HepG2 (cell line): ENCODE data around the gene ARFGEF3. TPM values are rescaled to one million over a fixed set of nuclear protein-coding genes. Genes with fewer than 3 reads are reported as not detected.
A peak's percentile ranks its signal among the peaks of the same experiment; 100 is the strongest.

Experiments used
- ATAC-seq: fragments of 200-7000 bp; cut with Tn5 transposase; 3 replicates; pipeline ENCODE4 v1.9.1; 2020; ENCODE audit warnings: mild to moderate bottlenecking, moderate library complexity
- BruUV-seq: library from RNA; stranded (reverse); fragments of 400-500 nt; replicated peaks from 2 replicates; lab custom pipeline; 2021; lab: Mats Ljungman, UMichigan
- CTCF ChIA-PET: fragments of 300-600 bp; formaldehyde crosslinking; extraction: SDS; loops from one replicate; lab custom pipeline; 2021; ENCODE audit warnings: low total read pairs, inconsistent platforms, low intra/inter-chr PET ratio; lab: Yijun Ruan, JAX
- POLR2A ChIA-PET: fragments of 350-600 bp; sonication (Branson Sonifier 250); formaldehyde crosslinking; loops from one replicate; lab custom pipeline; 2020; ENCODE audit warnings: antibody characterized with exemption, inconsistent platforms; lab: Yijun Ruan, JAX
- DNase-seq: peaks from one replicate; pipeline ENCODE4 v3.0.0-alpha.2; 2015; ENCODE audit warnings: low spot score
- FAIRE-seq: peaks from 3 replicates; lab custom pipeline; 2011; peaks lifted over from hg19 to GRCh38; lab: Jason Lieb, UNC
- H2AFZ ChIP-seq: one replicate; pipeline ENCODE4 v1.6.1; 2011; ENCODE audit warnings: low read length, inconsistent platforms
- H3K27ac ChIP-seq: fragments of 300-600 bp; 3 replicates; pipeline ENCODE4 v1.8.0; 2011; ENCODE audit warnings: mixed run types, mild to moderate bottlenecking, mixed read lengths, low read length, inconsistent platforms; ENCODE audit not compliant: insufficient read depth; ENCODE audit errors: extremely low read length
- H3K27me3 ChIP-seq, 2 experiments: fragments of 200-600 bp in 1 of 2; 2 replicates in 1 of 2; 3 replicates in 1 of 2; pipeline versions ENCODE4 v1.6.0 to v1.8.0; 2011; ENCODE audit warnings: low read length in 2 of 2, mild to moderate bottlenecking in 2 of 2, moderate library complexity in 2 of 2, inconsistent platforms in 1 of 2; ENCODE audit not compliant: insufficient read depth in 2 of 2, control insufficient read depth in 1 of 2
- H3K36me3 ChIP-seq, 2 experiments: fragments of 200-600 bp in 1 of 2; replicated peaks in 1 of 2; 2 replicates in 1 of 2; 3 replicates in 1 of 2; pipeline versions ENCODE4 v1.5.1 to v1.8.0; 2011; ENCODE audit warnings: low read length in 2 of 2, inconsistent platforms in 1 of 2; ENCODE audit not compliant: insufficient read depth in 2 of 2, control insufficient read depth in 1 of 2
- H3K4me1 ChIP-seq: 2 replicates; pipeline ENCODE4 v1.5.1; 2012; ENCODE audit warnings: low read length, inconsistent platforms; ENCODE audit not compliant: insufficient read depth
- H3K4me2 ChIP-seq: 2 replicates; pipeline ENCODE4 v1.6.0; 2011; ENCODE audit warnings: low read depth, low read length, inconsistent platforms
- H3K4me3 ChIP-seq, 3 experiments: fragments of 200-600 bp in 1 of 3; sonication (generic), shearing (Covaris generic) in 1 of 3; replicated peaks in 1 of 3; 2 replicates each; pipeline ENCODE4 v1.5.1; 2011 to 2016; ENCODE audit warnings: low read length in 3 of 3, inconsistent platforms in 2 of 3, low read depth in 2 of 3, mild to moderate bottlenecking in 2 of 3, control low read depth in 1 of 3, mixed read lengths in 1 of 3; ENCODE audit not compliant: insufficient read depth in 1 of 3
- H3K79me2 ChIP-seq: one replicate; pipeline ENCODE4 v1.6.1; 2011; ENCODE audit warnings: low read length, inconsistent platforms; ENCODE audit not compliant: insufficient read depth
- H3K9ac ChIP-seq: 2 replicates; pipeline ENCODE4 v1.6.0; 2011; ENCODE audit warnings: mild to moderate bottlenecking, low read depth, low read length, inconsistent platforms; ENCODE audit not compliant: insufficient read depth
- H3K9me3 ChIP-seq: 2 replicates; pipeline ENCODE4 v1.5.1; 2012; ENCODE audit warnings: mild to moderate bottlenecking, low read length
- H4K20me1 ChIP-seq: 2 replicates; pipeline ENCODE4 v1.6.0; 2011; ENCODE audit warnings: inconsistent platforms, mild to moderate bottlenecking, low read length, moderate library complexity; ENCODE audit not compliant: insufficient read depth
- ARID5B ChIP-seq: IDR thresholded peaks from 2 replicates; pipeline ENCODE4 v1.4.0; 2020; ENCODE audit warnings: mild to moderate bottlenecking, missing genetic modification reagents
- BRD4 ChIP-seq: sonication (generic); formaldehyde crosslinking; IDR thresholded peaks from 2 replicates; pipeline ENCODE4 v1.4.0; 2020; ENCODE audit warnings: missing genetic modification reagents
- EHMT2 ChIP-seq: fragments of 200-600 bp; sonication (generic); IDR thresholded peaks from 2 replicates; pipeline ENCODE4 v1.7.0; 2017; ENCODE audit warnings: antibody characterized with exemption, low read depth, low read length, borderline replicate concordance
- EP300 ChIP-seq, 3 experiments: sonication (generic) in 1 of 3; formaldehyde crosslinking in 1 of 3; IDR thresholded peaks; 2 replicates each; pipeline versions ENCODE4 v1.5.1 to v1.6.1; 2011 to 2020; ENCODE audit warnings: low read depth in 2 of 3, low read length in 2 of 3, borderline replicate concordance in 1 of 3, improper control_type of control experiment in 1 of 3, mild to moderate bottlenecking in 1 of 3, missing genetic modification reagents in 1 of 3, moderate library complexity in 1 of 3
- FOXJ3 ChIP-seq: sonication (generic); formaldehyde crosslinking; IDR thresholded peaks from 2 replicates; pipeline ENCODE4 v1.4.0; 2020; ENCODE audit warnings: missing genetic modification reagents, mild to moderate bottlenecking, borderline replicate concordance
- KAT7 ChIP-seq: IDR thresholded peaks from 2 replicates; pipeline ENCODE4 v1.6.1; 2018; ENCODE audit warnings: borderline replicate concordance, missing compliant biosample characterization
- KDM6A ChIP-seq: IDR thresholded peaks from 2 replicates; pipeline ENCODE4 v1.6.1; 2016; ENCODE audit warnings: low read depth
- LCORL ChIP-seq, 2 experiments: fragments of 450-650 bp in 1 of 2; sonication (generic) in 1 of 2; formaldehyde crosslinking in 1 of 2; IDR thresholded peaks; 2 replicates each; pipeline versions ENCODE4 v1.5.0 to v1.6.1; 2017 to 2020; ENCODE audit warnings: antibody characterized with exemption in 1 of 2, missing genetic modification reagents in 1 of 2
- PHF21A ChIP-seq: sonication (generic); formaldehyde crosslinking; IDR thresholded peaks from 2 replicates; pipeline ENCODE4 v1.5.0; 2020; ENCODE audit warnings: mild to moderate bottlenecking, missing genetic modification reagents
- PPARG ChIP-seq: conservative IDR thresholded peaks from 2 replicates; pipeline ENCODE4 v1.6.1; 2016; ENCODE audit warnings: missing biosample characterization, missing genetic modification reagents
- SMAD3 ChIP-seq: sonication (generic); formaldehyde crosslinking; IDR thresholded peaks from 2 replicates; pipeline ENCODE4 v1.4.0; 2020; ENCODE audit warnings: missing genetic modification reagents
- SP5 ChIP-seq: IDR thresholded peaks from 2 replicates; pipeline ENCODE4 v1.6.1; 2016; ENCODE audit warnings: low read depth, borderline replicate concordance
- THRA ChIP-seq: sonication (generic); formaldehyde crosslinking; IDR thresholded peaks from 2 replicates; pipeline ENCODE4 v1.4.0; 2020; ENCODE audit warnings: missing genetic modification reagents, borderline replicate concordance
- XBP1 ChIP-seq: sonication (generic); formaldehyde crosslinking; IDR thresholded peaks from 2 replicates; pipeline ENCODE4 v1.5.0; 2020; ENCODE audit warnings: missing genetic modification reagents
- ZNF446 ChIP-seq: sonication (generic); formaldehyde crosslinking; IDR thresholded peaks from 2 replicates; pipeline ENCODE4 v1.5.0; 2020; ENCODE audit warnings: mild to moderate bottlenecking, missing genetic modification reagents
- ZNF530 ChIP-seq: sonication (generic); formaldehyde crosslinking; IDR thresholded peaks from 2 replicates; pipeline ENCODE4 v1.5.0; 2020; ENCODE audit warnings: low read depth, mild to moderate bottlenecking, missing genetic modification reagents
- ZNF558 ChIP-seq: sonication (generic); formaldehyde crosslinking; IDR thresholded peaks from 2 replicates; pipeline ENCODE4 v1.9.0; 2022; ENCODE audit warnings: mild to moderate bottlenecking, missing genetic modification reagents, borderline replicate concordance
- ZNF670 ChIP-seq: sonication (generic); formaldehyde crosslinking; IDR thresholded peaks from 2 replicates; pipeline ENCODE4 v1.8.0; 2022; ENCODE audit warnings: mild to moderate bottlenecking, missing genetic modification reagents, borderline replicate concordance
- WGBS: methylation state at CpG from one replicate; pipeline ENCODE4 v1.1.6; 2017; ENCODE audit warnings: low lambda C conversion rate; 5-methylcytosine and 5-hydroxymethylcytosine counted together
- in situ Hi-C: cut with HindIII; loops from 2 replicates; pipeline ENCODE4 v1.10.0; 2017; ENCODE audit warnings: low pct_unique_long_range_greater_than_20kb; ENCODE audit not compliant: extremely low pct_ligation_motif_present
- intact Hi-C: fragments of 100-400 bp; cut with micrococcal nuclease; formaldehyde crosslinking; loops from one replicate; pipeline ENCODE4 v1.10.0; 2022; ENCODE audit not compliant: unreplicated experiment
- polyA plus RNA-seq, 8 experiments: library from polyadenylated mRNA; depleted of rRNA in 3 of 8; stranded (reverse) in 7 of 8; unstranded in 1 of 8; fragments of >200 nt; fragmentation: Illumina TruSeq in 4 of 8; extraction: Trizol in 4 of 8; gene quantifications; 2 replicates each; pipeline versions ENCODE4 v1.2.1 to v1.2.3, GENCODE V29; 2011 to 2016; ENCODE audit warnings: low read depth in 4 of 8, missing spikeins in 1 of 8, mixed read lengths in 1 of 8; ENCODE audit not compliant: insufficient read depth in 1 of 8
- total RNA-seq, 5 experiments: library from RNA; depleted of rRNA; stranded (reverse); fragments of >200 nt; fragmentation: Illumina TruSeq; extraction: Trizol; gene quantifications; 2 replicates each; pipeline ENCODE4 v1.2.3, GENCODE V29; 2016; ENCODE audit warnings: low read depth in 1 of 5

ARFGEF3 gene
- total and polyA plus RNA-seq, 2 of the 13 experiments (the other 11 are each of a cell fraction or from before 2014, with no cell fraction given), result 0.60 to 2.6 TPM

- H3K4me3 ChIP-seq, result no peak overlapping the region
- intact Hi-C loops, result no loop called here
- CTCF ChIA-PET, result no interaction called here
- in situ Hi-C loops, result no loop called here
- peak overlapping the region; percentile 33 for H3K4me2 ChIP-seq
- H3K4me1 ChIP-seq, result peaks cover 66% of the 10 kb centered on the region
- peak overlapping the region; percentile 35; the same call in 1 of the 2 replicates for H3K9ac ChIP-seq
- DNase-seq (peak; percentile 72), FAIRE-seq (no peak), ATAC-seq (peak; percentile 82)
- no peaks in the 10 kb centered on the region for H4K20me1 ChIP-seq
- H2AFZ ChIP-seq, result no peak overlapping the region
- BruUV-seq, result no TSS peak
- POLR2A ChIA-PET, result interaction anchor here (0.9 kb wide), 1 partner anchor 8 kb away, joined by 4 read pairs; no protein-coding TSS in a partner anchor
- H3K27me3 ChIP-seq, result no peaks in the 10 kb centered on the region
- H3K9me3 ChIP-seq, result no peaks in the 10 kb centered on the region
- 5% methylated on average over 4 of the region's 4 CpGs for WGBS
- H3K27ac ChIP-seq, result peak overlapping the region; percentile 56
- H3K36me3 ChIP-seq, result no peaks in the 10 kb centered on the region
- no peaks in the 10 kb centered on the region for H3K79me2 ChIP-seq
- TF ChIP-seq PHF21A (CRISPR knock-in tag) (peak; percentile 69; the same call in 1 of the 2 replicates), XBP1 (no peak), ZNF670 (CRISPR knock-in tag) (0 out of 2 replicates have a peak, but pooled peaks have one; percentile 2), ZNF446 (CRISPR knock-in tag) (no peak), THRA (CRISPR knock-in tag) (no peak), ARID5B (CRISPR knock-in tag) (peak; percentile 90), KAT7 (CRISPR knock-in tag) (no peak), SP5 (CRISPR knock-in tag) (peak; percentile 23; the same call in 1 of the 2 replicates), EHMT2 (no peak), EP300 (IDR thresholded peaks at IDR 0.05; ENCODE audit: low read depth in 2 of 2, low read length in 2 of 2) (peak in 1 of 2 experiments; percentile 89; a peak in 1 of 4 replicates), EP300 (CRISPR knock-in tag; IDR thresholded peaks at IDR 0.05; ENCODE audit: borderline replicate concordance) (peak; percentile 67; the same call in 1 of the 2 replicates), SMAD3 (CRISPR knock-in tag) (0 out of 2 replicates have a peak, but pooled peaks have one; percentile 44), LCORL (IDR thresholded peaks at IDR 0.05) (no peak), LCORL (CRISPR knock-in tag; IDR thresholded peaks at IDR 0.05) (0 out of 2 replicates have a peak, but pooled peaks have one; percentile 19), PPARG (CRISPR knock-in tag) (0 out of 2 replicates have a peak, but pooled peaks have one; percentile 25), FOXJ3 (no peak), ZNF530 (CRISPR knock-in tag) (no peak), KDM6A (CRISPR knock-in tag) (0 out of 2 replicates have a peak, but pooled peaks have one; percentile 54), BRD4 (CRISPR knock-in tag) (no peak), ZNF558 (CRISPR knock-in tag) (0 out of 2 replicates have a peak, but pooled peaks have one; percentile 64)
These were observed 69.7 kb downstream of the ARFGEF3 start for GRCh38 chr6:138231381-138231886.
